GM23338 (cell line): Measurements from ENCODE around the gene MTHFD1L. TPM values are rescaled to one million over a fixed set of nuclear protein-coding genes. Genes with fewer than 3 reads are reported as not detected.

Source experiments
- EZH2 ChIP-seq: fragments of 200-600 bp; sonication (generic); IDR thresholded peaks from one replicate; pipeline ENCODE4 v1.8.0; 2017; ENCODE audit warnings: antibody characterized with exemption, mild to moderate bottlenecking, low read depth; ENCODE audit not compliant: unreplicated experiment
- ZNF331 ChIP-seq: fragments of 250-450 bp; sonication (Bioruptor Pico); IDR thresholded peaks from 2 replicates; pipeline ENCODE4 v1.5.0; 2020; ENCODE audit warnings: low read depth, mild to moderate bottlenecking, moderate library complexity
- polyA plus RNA-seq: library from polyadenylated mRNA; unstranded; fragments of >200 nt; fragmentation: Nextera tagmentation; extraction: Ambion mirVana; gene quantifications from 2 replicates; pipeline ENCODE4 v1.2.1, GENCODE V29; 2016
- total RNA-seq: library from RNA; depleted of rRNA; stranded (reverse); fragments of >200 nt; shearing (Covaris generic); gene quantifications from 2 replicates; pipeline ENCODE4 v1.2.3, GENCODE V29; 2014
- TF ChIP-seq, protein P1 (sequence below): fragments of 250-450 bp; sonication (Bioruptor Pico); IDR thresholded peaks from 2 replicates; pipeline ENCODE4 v1.5.0; 2020; ENCODE audit warnings: mild to moderate bottlenecking, moderate library complexity
- TF ChIP-seq, protein P2 (sequence below): IDR thresholded peaks from 2 replicates; pipeline ENCODE4 v1.6.1; 2016; ENCODE audit warnings: antibody characterized with exemption
- TF ChIP-seq, protein P3 (sequence below): IDR thresholded peaks from one replicate; pipeline ENCODE4 v1.6.1; 2018; ENCODE audit warnings: antibody characterized with exemption; ENCODE audit not compliant: unreplicated experiment

Gene MTHFD1L
- total and polyA plus RNA-seq, 2 experiments from 2014 or later: 53.2 to 66.8 TPM

DNA sequence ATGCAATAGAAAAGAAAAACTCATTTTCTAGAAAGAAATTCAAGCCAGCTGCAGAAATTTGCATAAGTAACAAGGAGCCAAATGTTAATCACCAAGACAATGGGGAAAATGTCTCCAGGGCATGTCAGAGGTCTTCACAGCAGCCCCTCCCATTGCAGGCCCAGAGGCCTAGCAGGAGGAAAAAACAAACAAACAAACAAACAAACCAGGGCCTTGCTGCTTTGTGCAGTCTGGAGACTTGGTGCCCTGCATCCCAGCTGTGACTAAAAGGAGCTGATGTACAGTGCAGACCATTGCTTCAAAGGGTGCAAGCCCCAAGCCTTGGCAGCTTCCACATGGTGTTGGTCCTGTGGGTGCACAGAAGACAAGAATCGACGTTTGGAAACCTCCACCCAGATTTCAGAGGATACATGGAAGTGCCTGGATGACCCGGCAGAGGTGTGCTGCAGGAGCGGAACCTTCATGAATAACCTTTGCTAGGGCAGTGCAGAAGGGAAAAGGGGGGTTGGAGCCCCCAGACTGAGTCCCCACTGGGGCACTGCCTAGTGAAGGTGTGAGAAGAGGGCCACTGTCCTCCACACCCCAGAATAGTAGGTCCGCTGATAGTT lies 263.4 kb downstream of the MTHFD1L start (continued):
- TF ChIP-seq, protein P1, sequence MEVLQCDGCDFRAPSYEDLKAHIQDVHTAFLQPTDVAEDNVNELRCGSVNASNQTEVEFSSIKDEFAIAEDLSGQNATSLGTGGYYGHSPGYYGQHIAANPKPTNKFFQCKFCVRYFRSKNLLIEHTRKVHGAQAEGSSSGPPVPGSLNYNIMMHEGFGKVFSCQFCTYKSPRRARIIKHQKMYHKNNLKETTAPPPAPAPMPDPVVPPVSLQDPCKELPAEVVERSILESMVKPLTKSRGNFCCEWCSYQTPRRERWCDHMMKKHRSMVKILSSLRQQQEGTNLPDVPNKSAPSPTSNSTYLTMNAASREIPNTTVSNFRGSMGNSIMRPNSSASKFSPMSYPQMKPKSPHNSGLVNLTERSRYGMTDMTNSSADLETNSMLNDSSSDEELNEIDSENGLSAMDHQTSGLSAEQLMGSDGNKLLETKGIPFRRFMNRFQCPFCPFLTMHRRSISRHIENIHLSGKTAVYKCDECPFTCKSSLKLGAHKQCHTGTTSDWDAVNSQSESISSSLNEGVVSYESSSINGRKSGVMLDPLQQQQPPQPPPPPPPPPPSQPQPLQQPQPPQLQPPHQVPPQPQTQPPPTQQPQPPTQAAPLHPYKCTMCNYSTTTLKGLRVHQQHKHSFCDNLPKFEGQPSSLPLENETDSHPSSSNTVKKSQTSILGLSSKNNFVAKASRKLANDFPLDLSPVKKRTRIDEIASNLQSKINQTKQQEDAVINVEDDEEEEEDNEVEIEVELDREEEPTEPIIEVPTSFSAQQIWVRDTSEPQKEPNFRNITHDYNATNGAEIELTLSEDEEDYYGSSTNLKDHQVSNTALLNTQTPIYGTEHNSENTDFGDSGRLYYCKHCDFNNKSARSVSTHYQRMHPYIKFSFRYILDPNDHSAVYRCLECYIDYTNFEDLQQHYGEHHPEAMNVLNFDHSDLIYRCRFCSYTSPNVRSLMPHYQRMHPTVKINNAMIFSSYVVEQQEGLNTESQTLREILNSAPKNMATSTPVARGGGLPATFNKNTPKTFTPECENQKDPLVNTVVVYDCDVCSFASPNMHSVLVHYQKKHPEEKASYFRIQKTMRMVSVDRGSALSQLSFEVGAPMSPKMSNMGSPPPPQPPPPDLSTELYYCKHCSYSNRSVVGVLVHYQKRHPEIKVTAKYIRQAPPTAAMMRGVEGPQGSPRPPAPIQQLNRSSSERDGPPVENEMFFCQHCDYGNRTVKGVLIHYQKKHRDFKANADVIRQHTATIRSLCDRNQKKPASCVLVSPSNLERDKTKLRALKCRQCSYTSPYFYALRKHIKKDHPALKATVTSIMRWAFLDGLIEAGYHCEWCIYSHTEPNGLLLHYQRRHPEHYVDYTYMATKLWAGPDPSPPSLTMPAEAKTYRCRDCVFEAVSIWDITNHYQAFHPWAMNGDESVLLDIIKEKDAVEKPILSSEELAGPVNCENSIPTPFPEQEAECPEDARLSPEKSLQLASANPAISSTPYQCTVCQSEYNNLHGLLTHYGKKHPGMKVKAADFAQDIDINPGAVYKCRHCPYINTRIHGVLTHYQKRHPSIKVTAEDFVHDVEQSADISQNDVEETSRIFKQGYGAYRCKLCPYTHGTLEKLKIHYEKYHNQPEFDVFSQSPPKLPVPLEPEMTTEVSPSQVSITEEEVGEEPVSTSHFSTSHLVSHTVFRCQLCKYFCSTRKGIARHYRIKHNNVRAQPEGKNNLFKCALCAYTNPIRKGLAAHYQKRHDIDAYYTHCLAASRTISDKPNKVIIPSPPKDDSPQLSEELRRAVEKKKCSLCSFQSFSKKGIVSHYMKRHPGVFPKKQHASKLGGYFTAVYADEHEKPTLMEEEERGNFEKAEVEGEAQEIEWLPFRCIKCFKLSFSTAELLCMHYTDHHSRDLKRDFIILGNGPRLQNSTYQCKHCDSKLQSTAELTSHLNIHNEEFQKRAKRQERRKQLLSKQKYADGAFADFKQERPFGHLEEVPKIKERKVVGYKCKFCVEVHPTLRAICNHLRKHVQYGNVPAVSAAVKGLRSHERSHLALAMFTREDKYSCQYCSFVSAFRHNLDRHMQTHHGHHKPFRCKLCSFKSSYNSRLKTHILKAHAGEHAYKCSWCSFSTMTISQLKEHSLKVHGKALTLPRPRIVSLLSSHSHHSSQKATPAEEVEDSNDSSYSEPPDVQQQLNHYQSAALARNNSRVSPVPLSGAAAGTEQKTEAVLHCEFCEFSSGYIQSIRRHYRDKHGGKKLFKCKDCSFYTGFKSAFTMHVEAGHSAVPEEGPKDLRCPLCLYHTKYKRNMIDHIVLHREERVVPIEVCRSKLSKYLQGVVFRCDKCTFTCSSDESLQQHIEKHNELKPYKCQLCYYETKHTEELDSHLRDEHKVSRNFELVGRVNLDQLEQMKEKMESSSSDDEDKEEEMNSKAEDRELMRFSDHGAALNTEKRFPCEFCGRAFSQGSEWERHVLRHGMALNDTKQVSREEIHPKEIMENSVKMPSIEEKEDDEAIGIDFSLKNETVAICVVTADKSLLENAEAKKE (CRISPR knock-in tag): no peak
- TF ChIP-seq ZNF331 (CRISPR knock-in tag) (no peak), EZH2 (no peak)
- TF ChIP-seq, protein P2, sequence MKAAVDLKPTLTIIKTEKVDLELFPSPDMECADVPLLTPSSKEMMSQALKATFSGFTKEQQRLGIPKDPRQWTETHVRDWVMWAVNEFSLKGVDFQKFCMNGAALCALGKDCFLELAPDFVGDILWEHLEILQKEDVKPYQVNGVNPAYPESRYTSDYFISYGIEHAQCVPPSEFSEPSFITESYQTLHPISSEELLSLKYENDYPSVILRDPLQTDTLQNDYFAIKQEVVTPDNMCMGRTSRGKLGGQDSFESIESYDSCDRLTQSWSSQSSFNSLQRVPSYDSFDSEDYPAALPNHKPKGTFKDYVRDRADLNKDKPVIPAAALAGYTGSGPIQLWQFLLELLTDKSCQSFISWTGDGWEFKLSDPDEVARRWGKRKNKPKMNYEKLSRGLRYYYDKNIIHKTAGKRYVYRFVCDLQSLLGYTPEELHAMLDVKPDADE: no peak
- TF ChIP-seq, protein P3, sequence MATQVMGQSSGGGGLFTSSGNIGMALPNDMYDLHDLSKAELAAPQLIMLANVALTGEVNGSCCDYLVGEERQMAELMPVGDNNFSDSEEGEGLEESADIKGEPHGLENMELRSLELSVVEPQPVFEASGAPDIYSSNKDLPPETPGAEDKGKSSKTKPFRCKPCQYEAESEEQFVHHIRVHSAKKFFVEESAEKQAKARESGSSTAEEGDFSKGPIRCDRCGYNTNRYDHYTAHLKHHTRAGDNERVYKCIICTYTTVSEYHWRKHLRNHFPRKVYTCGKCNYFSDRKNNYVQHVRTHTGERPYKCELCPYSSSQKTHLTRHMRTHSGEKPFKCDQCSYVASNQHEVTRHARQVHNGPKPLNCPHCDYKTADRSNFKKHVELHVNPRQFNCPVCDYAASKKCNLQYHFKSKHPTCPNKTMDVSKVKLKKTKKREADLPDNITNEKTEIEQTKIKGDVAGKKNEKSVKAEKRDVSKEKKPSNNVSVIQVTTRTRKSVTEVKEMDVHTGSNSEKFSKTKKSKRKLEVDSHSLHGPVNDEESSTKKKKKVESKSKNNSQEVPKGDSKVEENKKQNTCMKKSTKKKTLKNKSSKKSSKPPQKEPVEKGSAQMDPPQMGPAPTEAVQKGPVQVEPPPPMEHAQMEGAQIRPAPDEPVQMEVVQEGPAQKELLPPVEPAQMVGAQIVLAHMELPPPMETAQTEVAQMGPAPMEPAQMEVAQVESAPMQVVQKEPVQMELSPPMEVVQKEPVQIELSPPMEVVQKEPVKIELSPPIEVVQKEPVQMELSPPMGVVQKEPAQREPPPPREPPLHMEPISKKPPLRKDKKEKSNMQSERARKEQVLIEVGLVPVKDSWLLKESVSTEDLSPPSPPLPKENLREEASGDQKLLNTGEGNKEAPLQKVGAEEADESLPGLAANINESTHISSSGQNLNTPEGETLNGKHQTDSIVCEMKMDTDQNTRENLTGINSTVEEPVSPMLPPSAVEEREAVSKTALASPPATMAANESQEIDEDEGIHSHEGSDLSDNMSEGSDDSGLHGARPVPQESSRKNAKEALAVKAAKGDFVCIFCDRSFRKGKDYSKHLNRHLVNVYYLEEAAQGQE: no peak
